NCI-H226 (cell line): ENCODE results near the gene DCUN1D4.
"Not testable (repeated sequence)": the region's sequence is repeated elsewhere in the genome, so short reads cannot be mapped to it uniquely, and the experiment has no call there.

Source experiments
- DNase-seq: peaks from one replicate; pipeline ENCODE4 v3.0.0-alpha.2; 2015

DCUN1D4 gene

DNA sequence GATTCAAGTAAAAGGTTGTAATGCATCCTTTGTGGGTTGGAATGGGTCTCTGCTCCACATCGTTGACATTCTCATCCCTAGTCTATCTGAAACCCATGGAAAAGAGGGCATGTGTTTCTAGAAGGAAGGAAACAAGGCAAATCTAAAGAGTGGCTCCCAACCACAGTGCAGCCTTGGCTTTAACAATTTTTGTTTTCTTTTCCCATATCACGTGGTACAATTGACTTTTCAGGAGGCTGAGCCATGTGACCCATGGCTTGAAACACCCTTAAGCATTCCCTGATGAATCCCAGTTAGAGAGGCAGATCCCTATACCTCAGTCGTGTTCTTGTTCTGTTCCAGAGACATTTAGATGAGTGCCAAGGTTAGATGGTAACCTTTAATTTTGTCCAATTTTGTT, 12.8 kb downstream of the DCUN1D4 start:
- no peak for DNase-seq

DNA sequence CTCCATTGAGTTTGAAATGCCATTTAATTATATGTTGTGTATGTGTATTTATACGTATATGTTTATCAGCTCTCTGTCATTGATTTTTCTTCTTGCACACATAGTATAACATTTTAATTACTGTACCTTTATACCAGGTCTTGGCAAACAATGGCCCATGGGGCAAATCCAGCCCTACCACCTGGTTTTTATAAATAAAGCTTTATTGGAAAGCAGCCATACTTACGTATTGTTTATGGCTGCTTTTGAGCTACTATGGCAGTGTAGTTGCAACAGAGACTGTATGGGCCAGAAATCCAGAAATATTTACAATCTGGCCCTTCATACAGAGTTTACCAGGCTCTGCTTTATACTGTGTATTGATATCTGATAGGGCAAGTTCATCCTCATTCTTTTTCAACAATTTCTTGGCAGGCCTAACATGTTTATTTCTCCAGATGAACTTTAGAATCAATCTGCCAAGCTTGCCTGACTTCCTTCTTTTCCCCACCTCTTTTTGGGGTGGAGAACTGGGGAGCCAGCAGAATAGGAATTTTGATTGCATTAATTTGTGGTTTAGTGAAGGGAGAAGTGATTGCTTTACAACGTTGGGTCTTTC, 15.8 kb downstream of the DCUN1D4 start:
- DNase-seq: no peak

DNA sequence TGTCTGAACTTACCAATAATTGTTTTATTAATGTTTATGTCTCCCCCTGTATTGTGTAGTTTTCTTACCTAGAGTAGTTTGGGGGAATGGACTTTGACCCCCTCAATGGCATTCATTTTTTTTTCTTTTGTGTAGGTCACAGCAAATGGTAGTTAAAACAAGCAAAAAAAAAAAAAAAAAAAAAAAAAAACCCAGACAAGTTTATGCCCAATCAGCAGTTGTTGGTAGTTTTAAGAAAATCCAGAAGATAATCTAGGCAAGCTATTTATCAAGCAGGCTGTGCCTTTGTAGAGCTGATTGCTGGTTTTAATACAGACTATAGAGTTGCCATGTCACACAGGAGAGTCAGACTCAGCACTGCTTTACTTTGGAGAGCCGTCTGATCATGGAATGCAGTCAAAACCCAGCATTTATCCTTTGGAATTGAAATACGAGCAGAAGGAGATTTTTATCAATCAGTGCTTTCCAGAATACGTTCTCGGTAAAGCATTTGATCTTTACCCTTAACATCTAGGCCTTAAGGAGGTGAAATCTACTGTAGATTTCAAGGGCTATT, 16.6 kb downstream of the DCUN1D4 start:
- no peak for DNase-seq

DNA sequence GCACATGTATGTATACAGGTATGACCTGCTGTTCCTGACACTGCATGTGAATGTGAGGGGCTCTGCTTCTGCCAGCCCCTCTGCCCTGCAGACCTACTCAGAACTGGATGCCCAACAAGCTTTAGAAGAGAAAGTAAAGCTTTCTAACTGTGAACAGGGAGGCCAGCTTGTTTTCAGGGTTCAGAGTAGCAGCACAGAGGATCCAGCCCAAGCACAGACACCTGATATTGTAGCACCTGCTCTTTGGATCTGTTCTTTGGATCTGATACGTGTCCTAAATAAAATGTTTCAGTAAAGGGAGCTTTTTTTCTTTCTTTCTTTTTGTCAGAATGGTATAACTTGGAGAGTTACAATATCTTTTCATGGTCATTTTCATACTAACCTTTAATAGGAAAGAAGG, 19.2 kb downstream of the DCUN1D4 start:
- DNase-seq: no peak

DNA sequence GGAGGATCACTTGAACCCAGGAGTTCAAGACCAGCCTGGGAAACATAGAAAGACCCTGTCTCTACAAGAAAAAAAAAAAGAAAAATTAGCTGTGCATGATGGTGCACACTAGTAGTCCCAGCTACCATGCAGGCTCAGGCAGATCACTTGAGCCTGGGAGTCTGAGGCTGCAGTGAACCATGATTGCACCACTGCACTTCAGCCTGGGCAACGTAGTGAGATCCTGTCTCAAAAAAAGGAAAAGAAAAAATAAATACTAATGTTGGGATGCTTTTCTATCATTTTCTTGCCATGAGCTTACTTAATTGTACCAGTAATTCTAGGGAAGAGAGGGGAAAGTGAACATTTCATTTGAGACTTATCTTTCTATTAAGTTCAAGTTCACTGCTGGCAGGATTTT, 19.8 kb downstream of the DCUN1D4 start:
- DNase-seq: no peak

DNA sequence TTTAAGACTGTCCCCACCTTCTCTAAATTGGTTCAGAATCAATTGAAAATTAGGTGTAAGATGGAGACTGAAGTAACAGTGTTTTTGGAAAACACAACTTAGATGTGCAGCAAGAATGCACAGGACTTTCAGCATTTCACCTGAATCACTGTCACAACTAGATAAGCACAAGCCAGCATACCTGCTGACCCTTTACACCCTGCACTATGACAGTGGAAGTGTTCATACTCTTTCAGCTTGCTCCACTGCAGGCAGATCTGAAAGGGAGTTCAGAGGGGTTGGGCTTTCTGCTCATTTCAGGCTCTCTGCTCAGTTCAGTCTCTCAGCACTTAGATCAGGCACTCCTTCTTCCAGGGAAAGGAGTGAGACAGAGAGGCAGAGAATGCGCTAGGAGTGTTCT, 22.8 kb downstream of the DCUN1D4 start:
- DNase-seq: no peak

DNA sequence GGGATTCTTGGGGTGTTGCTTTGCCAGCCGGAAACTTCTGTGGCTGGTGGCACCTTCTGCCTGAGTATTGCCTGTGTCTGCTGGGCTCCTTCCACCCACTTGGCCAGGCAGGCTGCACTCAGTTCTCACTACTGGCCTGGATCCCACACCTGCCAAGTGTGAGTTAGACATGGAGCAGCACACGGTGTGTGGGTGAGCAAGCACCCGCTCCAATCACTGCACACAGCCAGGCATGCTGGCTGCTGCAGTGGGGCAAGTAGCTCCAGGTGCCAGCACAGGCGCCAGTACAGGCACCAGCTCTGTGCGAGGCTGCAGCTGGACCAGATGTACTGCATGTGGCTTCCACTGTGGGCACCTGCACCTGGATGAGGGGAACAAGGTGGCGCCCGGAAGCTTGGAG, 23.9 kb downstream of the DCUN1D4 start:
- DNase-seq: no peak

DNA sequence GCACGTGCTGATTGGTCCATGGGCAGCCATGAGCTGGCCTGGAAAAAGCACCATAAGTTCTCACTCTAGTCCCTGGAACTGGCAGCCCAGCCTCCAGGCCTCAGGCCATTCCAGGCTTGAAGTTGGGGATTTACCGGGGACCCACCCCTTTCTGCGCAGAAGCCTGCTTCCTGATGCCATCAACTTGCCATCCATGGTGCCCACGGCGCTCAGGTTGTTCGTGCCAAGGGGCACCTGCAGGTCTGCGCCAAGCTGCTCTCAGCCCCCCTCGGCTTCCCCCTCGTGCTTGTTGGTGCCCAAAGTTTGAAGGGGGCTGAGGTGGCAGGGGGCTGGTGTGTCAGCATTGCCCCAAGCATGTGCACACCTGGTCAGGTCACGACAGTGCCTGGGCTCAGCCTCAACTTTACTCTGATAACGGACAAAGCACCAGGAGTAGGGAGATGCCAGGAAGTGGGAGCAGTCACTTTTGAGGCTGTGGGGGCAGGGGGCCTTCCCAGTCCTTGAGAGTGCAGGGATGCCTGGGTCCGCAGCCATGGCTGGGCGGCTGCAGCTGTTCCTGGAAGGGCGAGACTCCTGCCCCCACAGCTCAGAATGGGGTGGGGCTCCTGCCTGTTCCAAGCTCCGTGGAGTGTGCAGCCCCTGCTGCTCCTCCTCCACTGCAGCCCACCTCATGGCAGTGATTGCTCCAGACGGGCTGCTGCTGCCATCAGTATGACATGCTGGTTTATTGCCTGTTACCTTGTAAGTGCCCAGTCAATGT, 24.9 kb downstream of the DCUN1D4 start:
- DNase-seq: no peak

DNA sequence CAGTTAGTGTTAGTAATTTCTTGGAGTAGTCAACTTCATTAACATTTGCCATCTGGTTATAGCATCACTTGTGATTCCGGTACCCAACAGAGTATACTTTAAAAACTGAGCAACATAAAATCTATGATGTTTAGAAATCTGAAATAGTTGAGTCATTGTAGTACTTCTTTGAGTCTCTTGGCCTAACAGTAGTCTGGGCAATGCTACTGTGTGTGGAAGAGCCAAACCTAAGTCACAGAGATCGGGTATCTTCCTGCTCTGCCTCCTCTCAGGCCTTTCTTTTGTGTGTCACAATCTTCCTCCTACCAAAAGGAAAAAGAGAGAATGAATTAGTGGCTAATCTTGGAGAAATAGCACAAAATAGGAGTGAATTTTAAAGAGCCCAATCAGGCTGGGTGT, 25.5 kb downstream of the DCUN1D4 start:
- DNase-seq: no peak

DNA sequence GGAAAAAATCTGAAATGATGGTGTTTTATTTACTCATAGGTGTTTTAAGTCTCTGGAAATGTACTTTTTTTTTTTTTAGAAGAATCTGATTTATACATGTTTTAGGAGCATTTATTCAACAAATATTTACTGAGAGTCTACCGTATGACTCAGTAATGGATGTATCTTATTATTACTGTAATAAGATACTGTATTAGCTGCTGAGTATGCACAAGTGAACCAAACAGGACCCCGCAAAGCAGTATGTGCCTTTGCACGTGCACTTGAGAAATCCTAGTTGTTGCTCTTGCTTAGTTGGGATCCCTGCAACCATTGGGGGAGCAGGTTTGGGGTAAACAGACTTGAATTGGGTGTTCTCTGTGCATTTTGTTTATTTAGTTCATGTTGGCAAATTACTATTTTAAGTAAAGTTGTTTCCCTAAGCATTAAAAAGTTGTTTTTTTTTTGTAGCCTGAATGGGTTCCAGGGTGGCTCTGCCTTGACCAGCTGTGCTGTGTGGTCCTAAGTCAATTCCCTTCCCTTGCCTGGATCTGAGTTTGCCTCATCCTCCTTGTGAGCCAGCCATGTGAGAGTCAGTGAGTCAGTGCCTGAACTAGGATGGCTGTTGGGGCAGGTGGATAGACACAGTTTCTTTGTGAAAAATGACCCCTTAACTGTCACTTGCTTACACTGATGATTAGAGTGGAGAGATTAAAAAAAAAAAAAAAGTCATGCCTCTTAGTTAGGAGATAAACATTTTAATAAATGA, 27.7 kb downstream of the DCUN1D4 start:
- DNase-seq: no peak

DNA sequence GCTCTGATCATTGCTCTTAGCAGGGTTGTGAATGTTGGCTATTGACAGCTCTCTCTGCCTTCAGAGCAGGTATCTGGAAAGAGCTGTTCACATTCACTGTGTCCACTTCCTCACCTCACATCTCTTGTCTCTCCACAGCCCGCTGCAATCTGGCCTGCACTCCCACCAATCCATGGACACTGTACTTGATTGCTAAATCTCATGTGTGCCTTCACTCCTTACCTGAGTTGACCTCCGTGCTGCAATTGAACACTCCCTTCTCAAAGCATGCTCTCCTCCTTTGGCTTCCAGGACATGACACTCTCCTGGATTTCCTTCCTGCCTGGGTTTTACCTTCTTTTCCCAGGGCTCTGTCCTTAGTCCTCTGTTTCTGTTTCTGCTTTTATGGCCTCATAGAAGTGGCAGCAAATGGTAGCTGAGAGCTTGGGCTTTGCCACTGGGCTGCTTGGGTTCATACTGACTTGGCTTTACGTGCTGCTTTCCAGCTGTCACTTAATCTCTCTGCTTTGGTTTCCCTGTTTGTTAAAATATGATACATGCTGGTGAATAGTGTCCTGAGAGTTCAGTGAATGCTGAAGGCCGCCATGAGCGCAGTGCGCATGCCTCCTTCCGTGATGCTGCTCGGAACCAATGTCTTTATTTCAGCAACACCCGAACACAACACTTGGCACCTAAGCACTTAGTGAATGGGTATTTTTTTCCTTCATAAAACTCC, 29.5 kb downstream of the DCUN1D4 start:
- DNase-seq: no peak

DNA sequence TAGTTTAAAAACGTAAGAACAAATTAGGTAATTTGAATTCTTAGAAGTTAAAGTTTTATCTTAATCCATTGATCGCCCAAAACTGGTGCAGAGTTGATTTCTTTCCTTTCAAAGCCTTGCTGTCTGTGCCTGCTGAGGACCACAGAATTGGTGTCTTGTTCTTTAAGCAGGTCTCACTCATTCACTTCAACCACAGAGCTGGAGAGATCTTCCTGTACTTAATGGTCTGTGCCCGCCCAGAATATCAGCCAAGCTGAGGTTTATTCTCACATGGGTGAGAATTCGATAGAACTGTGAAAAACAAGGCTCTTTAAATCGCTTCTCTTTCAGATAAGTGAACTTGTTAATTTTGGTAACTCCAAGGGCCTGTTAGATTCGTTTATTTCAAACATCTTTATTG, 31.6 kb downstream of the DCUN1D4 start:
- no peak for DNase-seq

DNA sequence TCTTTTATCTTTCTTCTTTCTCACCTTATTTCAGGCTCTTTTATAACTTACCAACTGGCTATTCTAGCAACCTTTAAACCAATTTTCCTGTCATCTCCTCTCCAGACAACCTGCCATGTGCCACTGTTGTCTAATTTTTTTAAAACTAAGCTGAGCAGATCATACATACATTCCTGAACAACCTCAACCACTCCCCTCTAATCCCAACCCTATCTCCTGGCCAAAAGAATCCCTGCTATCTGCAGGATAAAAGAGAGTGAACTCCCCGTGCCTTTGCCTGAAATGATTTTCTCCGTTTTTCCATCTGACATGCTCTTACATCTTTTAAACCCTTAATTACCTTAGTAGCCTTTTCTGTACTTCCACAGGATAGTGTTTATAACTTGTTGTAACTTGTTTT, 35.5 kb downstream of the DCUN1D4 start:
- peak; percentile 22 for DNase-seq

DNA sequence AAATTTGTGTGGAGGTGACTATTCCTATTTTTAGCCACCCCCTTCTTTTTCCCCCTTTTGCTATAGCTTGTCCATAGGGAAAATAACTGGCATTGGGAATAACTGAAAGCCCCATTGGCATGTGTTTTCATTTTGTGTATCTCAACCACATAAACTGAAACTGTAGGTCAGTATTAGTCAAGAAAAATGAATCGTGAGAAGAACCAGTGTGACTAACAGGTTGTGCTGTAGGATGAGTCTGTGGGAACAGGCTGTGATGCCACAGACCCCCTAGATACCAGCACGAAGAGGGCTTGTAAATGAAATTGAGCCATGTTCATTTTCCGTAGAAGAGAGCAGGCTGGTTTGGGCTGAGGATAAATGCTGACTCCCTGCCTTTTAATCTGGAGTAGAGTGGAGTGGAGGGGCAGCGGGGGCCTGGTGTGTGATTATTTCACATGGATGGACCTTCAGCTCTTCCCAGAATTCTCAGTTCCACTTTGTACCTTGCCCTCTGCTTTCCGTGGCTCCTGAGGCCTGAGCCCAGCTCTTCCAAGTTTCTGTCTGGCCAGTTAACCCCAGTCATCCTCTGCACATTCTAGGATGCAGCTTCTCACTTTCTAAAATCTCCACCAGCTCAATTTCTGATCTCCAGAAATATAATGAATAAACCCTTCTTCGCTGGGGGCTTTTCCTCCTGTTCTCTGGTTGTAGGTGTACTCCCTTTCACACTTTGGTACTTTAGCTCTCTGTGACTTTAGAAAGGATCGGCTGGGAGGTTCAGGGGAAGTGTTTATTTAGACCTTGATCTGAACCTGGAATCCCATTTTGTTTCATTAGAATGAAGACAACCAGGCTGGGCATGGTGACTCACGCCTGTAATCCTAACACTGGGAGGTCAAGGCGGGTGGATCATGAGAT, 37.3 kb downstream of the DCUN1D4 start:
- no peak for DNase-seq

DNA sequence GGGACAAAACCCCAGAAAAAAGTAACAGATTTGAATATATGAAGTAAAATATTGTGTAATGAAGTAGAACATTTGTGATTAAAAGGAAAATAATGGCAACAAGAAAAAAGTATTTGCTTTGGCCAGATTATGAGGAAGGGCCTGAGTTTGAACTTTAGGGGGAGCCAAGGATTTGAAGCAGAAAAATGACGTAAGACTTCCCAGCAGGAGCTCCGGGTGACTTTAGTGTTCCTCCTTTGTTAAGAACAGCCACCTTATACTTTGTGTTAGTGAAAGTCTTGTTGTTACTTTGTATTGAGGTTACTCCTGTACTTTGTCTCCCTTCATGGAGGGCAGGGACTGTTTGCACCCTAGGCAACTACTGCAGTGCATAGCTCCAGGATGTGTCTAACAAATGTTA, 41.1 kb downstream of the DCUN1D4 start:
- no peak for DNase-seq

DNA sequence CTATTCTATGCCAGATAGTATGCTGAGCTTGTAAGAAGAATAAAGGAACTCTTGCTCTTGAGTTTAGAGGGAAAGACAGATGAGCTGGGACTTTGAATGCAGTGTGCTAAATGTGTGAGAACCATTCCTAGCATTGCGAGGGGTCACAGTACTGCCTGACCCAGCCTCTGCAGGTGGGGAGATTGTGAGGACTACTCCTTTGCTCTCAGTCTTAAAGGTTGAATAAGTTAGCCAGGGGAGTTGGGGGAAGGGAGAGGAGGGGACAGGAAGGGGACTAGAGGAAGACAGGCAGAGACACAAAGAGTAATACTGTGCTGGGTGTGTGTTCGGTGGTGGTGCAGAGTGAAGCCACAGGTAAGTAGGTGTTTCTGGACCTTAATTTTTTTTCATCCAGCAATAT, 41.7 kb downstream of the DCUN1D4 start:
- DNase-seq: no peak

DNA sequence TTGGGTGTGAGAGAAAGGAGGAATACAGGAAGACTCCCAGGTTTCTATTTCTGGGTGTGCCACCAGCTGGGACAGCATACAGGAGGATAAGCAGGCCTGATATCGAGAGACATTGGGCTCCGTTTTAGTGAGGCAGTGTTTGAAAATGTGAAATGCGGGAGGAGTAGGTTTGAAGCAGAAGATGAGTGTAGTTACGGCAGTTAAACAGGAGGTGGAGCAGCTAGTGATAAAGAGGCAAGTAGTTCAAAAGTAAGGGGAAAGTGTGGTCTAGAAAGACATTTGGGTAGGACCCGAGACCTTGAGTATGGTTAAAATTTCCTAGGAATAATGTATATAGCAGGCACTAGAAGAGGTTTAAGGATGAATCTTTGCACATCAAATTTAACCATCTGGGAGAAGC, 42.4 kb downstream of the DCUN1D4 start:
- DNase-seq: no peak

DNA sequence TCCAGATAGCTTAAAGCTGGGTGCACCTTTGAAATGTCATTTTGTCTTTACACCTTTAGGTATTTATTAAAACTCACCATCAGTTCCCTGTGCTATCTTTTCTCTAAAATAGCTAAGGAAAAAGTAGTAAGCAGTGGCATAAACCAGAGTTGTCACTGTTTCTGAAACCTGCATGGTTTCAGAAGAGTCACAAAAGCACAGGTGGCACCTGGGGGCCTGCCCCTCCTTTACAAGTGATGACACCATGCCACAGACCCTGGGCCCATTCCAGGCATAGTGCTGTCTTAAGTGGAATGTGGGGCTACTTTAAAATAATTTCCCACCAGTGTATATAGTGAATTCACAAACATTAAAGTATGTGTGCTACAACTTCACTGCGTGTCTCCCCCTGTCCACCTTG, 47.8 kb downstream of the DCUN1D4 start:
- DNase-seq: no peak

DNA sequence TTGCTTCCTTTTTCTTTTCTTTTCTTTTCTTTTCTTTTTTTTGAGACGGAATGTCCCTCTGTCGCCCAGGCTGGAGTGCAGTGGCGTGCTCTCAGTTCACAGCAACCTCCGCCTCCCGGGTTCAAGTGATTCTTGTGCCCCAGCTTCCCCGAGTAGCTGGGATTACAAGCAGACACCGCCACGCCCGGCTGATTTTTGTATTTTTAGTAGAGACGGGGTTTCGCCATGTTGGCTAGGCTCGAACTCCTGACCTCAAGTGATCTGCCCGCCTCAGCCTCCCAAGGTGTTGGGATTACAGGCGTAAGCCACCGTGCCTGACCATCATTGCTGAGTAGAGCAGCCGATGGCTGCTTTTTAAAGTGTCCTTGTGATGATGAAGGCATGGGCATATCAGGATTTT, 50.4 kb downstream of the DCUN1D4 start:
- DNase-seq: not testable (repeated sequence)

DNA sequence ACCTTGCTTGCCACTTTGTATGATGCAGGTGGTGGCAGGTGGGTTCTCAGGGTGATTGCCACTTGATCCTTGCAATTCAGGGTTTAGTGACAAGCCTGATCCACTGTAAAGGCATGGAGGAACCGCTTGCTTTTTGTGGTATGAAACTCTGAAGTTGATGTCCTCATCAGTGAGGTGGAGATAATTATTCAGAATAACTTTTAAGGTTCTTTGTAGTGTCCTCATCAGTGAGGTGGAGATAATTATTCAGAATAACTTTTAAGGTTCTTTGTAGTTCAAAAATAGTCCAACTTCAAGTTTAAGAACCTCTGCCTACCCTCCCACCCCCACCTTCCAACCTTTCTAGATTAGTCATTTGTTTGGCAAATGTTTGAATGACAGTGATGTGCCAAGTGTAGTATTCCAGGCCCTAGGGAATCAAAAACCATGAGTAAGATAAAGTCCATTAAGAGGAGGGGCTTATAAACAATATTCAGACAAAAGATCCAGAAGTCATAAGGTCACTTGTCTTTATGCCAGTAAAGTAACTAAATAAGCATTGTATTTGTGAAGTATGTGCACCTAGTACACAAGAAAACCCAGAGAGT, 51.2 kb downstream of the DCUN1D4 start:
- DNase-seq: no peak

DNA sequence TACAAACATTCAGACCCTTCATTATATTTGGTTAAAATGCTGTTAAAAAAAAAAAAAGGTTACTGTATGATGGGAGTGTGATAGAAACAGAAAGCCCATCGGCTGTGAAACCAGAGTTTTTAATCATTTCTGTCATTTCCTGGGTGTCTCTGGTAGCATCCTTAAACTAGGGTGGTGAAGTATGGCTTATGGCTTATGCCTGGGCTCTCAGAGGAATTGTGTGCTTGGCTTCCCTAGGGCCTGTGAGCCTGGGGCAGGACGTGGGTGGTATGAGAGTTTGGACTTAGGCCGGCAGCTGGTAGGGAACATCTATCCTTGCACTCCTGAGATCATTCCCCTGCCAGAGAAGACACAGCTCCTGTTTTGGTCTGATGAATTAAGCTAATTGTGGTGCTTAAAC, 52.2 kb downstream of the DCUN1D4 start:
- no peak for DNase-seq
